Endodermal cell (in vitro differentiated cells): ENCODE measurements around the gene AGTRAP. TPM values are rescaled to one million over a fixed set of nuclear protein-coding genes. Genes with fewer than 3 reads are reported as not detected.

Experiments
- DNase-seq: peaks from one replicate; pipeline ENCODE4 v3.0.0-alpha.2; 2017
- H3K27ac ChIP-seq: 2 replicates; pipeline ENCODE4 v1.5.1; 2013; ENCODE audit warnings: mild to moderate bottlenecking, low read depth, low read length, moderate library complexity
- H3K27me3 ChIP-seq: 2 replicates; pipeline ENCODE4 v1.6.1; 2013; ENCODE audit warnings: mild to moderate bottlenecking, low read length, moderate library complexity; ENCODE audit not compliant: insufficient read depth, control insufficient read depth, poor library complexity, severe bottlenecking
- H3K36me3 ChIP-seq: 2 replicates; pipeline ENCODE4 v1.7.0; 2013; ENCODE audit warnings: mild to moderate bottlenecking, low read length, moderate library complexity; ENCODE audit not compliant: control insufficient read depth, insufficient read depth
- H3K4me1 ChIP-seq: one replicate; pipeline ENCODE4 v1.7.0; 2013; ENCODE audit warnings: low read length; ENCODE audit not compliant: control insufficient read depth, insufficient read depth
- H3K4me3 ChIP-seq: 2 replicates; pipeline ENCODE4 v1.5.1; 2013; ENCODE audit warnings: mild to moderate bottlenecking, low read length, moderate library complexity
- H3K9ac ChIP-seq: 2 replicates; pipeline ENCODE4 v1.6.1; 2013; ENCODE audit warnings: mild to moderate bottlenecking, low read length, moderate library complexity; ENCODE audit not compliant: poor library complexity, severe bottlenecking; ENCODE audit errors: extremely low read depth
- H3K9me3 ChIP-seq: 2 replicates; pipeline ENCODE4 v1.6.1; 2013; ENCODE audit warnings: mild to moderate bottlenecking, low read length, moderate library complexity; ENCODE audit not compliant: control insufficient read depth
- H3K27ac Mint-ChIP-seq: 2 replicates; pipeline ENCODE4 v1.8.0; 2020; ENCODE audit warnings: mixed read lengths
- H3K27me3 Mint-ChIP-seq: 2 replicates; pipeline ENCODE4 v1.8.0; 2021; ENCODE audit warnings: mild to moderate bottlenecking, mixed read lengths; ENCODE audit not compliant: insufficient read depth
- H3K36me3 Mint-ChIP-seq: 2 replicates; pipeline ENCODE4 v1.8.0; 2020; ENCODE audit warnings: low read depth, mixed read lengths
- H3K4me1 Mint-ChIP-seq: 2 replicates; pipeline ENCODE4 v1.8.0; 2020; ENCODE audit warnings: mixed read lengths
- H3K4me3 Mint-ChIP-seq: 2 replicates; pipeline ENCODE4 v1.8.0; 2020; ENCODE audit warnings: mild to moderate bottlenecking, moderate library complexity, mixed read lengths
- H3K9me3 Mint-ChIP-seq: 2 replicates; pipeline ENCODE4 v1.8.0; 2020; ENCODE audit warnings: mild to moderate bottlenecking, mixed read lengths
- WGBS, 2 experiments: methylation state at CpG; one replicate each; pipeline versions ENCODE4 v1.1.5 to v1.1.7; 2013; ENCODE audit warnings: missing lambda C conversion rate in 2 of 2, mixed read lengths in 1 of 2; ENCODE audit not compliant: insufficient coverage in 1 of 2, insufficient read length in 1 of 2; 5-methylcytosine and 5-hydroxymethylcytosine counted together
- total RNA-seq, 2 donors: library from RNA; stranded (reverse); fragmentation: NEBNext Ultra II Directional in 1 of 2; extraction: Animal tissue kit (Norgen Biotek cat#: 25700) in 1 of 2; gene quantifications; 2 replicates in 1 of 2; 3 replicates in 1 of 2; pipeline ENCODE4 v1.2.1, GENCODE V29; 2021
- TF ChIP-seq, protein P1 (sequence below): fragments of 200-600 bp; sonication (generic); conservative IDR thresholded peaks from 2 replicates; pipeline ENCODE4 v1.5.0; 2021; ENCODE audit warnings: antibody characterized with exemption, mild to moderate bottlenecking

The AGTRAP gene
- total RNA-seq, 2 donors from 2014 or later: 71.3 to 81.2 TPM

DNA sequence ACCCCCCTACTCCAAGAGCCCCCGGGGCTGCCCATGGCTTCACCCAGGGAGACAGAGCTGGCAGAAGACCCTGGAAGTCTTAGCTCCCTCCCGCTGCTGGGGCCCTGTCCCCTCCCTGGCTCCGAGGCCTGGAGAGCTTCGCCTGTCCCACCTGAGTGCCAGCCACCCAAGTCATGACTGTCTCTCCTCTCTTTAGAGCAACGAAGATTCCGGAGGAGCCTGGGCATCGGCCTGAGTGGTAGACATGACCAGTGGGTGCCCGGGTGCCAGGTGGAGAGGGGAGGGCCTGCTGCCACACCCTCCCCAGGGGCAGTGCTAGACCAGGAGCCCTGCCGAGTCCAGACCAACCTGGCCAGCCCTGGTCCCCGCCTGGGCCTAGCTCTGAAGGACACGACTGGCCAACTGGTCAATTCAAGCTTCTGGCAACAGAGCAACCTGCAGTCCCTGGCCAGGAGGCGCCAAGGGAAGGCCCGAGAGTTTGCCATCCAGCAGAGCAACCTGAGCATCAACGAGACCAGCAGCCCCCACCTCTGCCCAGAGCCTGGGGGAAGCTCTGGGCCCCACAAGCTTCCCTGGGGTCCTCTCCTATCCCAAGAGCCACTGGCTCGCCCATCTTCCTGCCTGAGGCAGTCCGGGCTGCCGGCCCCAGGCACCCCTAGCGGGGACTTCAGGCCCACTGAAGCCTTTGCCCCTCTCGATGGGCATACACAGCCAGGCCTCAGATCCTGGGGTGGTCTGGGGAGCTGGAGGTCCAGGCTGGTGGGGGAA lies 29.9 kb downstream of the AGTRAP start:
- Histone ChIP-seq H3K36me3 (no peaks in the 10 kb centered on the region), H3K27me3 (peaks cover 15% of the 10 kb centered on the region), H3K9me3 (no peaks in the 10 kb centered on the region), H3K4me1 (no peaks in the 10 kb centered on the region), H3K4me3 (no peak overlapping the region), H3K9ac (no peak overlapping the region), H3K27ac (no peak overlapping the region)
- Mint-ChIP-seq H3K27ac (no peak overlapping the region), H3K9me3 (no peaks in the 10 kb centered on the region), H3K4me3 (no peak overlapping the region), H3K36me3 (no peaks in the 10 kb centered on the region), H3K27me3 (peaks cover 34% of the 10 kb centered on the region), H3K4me1 (peaks cover 7% of the 10 kb centered on the region)
- DNase-seq: no peak
- 91% methylated on average over 5 to 19 of the region's 19 CpGs for WGBS, 2 experiments
- TF ChIP-seq, protein P1, sequence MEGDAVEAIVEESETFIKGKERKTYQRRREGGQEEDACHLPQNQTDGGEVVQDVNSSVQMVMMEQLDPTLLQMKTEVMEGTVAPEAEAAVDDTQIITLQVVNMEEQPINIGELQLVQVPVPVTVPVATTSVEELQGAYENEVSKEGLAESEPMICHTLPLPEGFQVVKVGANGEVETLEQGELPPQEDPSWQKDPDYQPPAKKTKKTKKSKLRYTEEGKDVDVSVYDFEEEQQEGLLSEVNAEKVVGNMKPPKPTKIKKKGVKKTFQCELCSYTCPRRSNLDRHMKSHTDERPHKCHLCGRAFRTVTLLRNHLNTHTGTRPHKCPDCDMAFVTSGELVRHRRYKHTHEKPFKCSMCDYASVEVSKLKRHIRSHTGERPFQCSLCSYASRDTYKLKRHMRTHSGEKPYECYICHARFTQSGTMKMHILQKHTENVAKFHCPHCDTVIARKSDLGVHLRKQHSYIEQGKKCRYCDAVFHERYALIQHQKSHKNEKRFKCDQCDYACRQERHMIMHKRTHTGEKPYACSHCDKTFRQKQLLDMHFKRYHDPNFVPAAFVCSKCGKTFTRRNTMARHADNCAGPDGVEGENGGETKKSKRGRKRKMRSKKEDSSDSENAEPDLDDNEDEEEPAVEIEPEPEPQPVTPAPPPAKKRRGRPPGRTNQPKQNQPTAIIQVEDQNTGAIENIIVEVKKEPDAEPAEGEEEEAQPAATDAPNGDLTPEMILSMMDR: no peak

DNA sequence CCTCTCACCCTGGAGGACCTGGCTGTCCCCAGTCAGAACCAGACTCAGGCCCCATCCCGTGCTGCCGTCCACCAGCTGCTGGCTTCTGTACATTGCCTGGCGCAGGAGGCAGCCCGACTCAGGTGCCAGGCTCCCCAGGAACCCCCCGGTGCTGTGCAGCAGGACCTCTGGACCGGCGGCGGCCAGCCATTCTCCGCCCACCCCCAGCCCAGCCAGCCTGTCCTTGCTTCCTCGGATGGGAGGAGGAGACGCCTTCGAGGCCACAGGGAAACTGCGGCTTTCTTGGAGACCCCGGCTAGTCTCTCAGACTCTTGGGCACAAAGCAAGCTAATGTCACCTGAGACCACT lies 30.5 kb downstream of the AGTRAP start:
- Histone ChIP-seq H3K27me3 (peaks cover 10% of the 10 kb centered on the region), H3K36me3 (no peaks in the 10 kb centered on the region), H3K9me3 (no peaks in the 10 kb centered on the region), H3K4me1 (no peaks in the 10 kb centered on the region), H3K9ac (no peak overlapping the region), H3K27ac (no peak overlapping the region), H3K4me3 (no peak overlapping the region)
- Mint-ChIP-seq H3K9me3 (no peaks in the 10 kb centered on the region), H3K36me3 (no peaks in the 10 kb centered on the region), H3K4me3 (no peak overlapping the region), H3K4me1 (peaks cover 7% of the 10 kb centered on the region), H3K27ac (no peak overlapping the region), H3K27me3 (peaks cover 29% of the 10 kb centered on the region)
- no peak for DNase-seq
- TF ChIP-seq, protein P1: no peak
- WGBS, 2 experiments: 84 to 90% methylated on average over 9 to 14 of the region's 14 CpGs

DNA sequence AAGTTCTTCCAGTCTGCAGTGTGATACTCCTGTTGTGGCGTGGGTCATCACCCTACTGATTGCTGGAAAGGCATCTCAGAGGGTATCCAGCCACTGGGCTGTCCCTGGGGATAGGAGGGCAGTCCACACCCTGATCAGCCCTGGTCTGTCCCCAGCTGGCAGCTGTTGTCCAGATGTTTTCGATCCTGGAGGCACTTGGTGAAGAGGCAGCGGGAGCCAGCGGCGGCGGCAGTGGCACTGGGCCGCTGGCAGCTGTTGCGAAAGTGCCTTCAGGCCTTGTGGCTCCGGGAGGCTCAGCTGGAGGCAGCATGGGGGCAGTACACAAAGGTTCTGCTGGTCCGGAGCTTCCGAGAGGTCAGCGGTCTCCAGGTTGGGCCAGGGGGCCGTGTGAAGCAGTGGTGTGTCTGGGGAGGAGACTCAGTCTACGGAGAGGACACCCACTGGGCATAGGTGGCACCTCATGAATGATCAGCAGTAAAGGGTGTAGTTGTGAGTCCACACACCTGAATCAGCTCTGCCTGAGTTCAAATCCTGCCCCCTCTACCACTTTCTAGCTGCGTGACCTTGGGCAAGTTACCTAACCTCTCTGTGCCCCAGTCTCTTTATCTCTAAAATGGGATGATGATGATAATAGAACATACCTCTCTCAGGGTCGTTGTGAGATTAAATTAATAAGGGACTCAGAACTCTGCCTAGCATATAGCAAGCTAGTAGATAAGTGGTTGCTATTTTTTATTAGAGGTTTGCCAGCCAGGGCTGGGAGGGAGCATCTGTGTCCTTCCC lies 32.2 kb downstream of the AGTRAP start:
- H3K36me3 ChIP-seq: no peaks in the 10 kb centered on the region
- peaks cover 12% of the 10 kb centered on the region for H3K27me3 Mint-ChIP-seq
- 72 to 80% methylated on average over 10 to 16 of the region's 16 CpGs for WGBS, 2 experiments
- no peaks in the 10 kb centered on the region for H3K36me3 Mint-ChIP-seq
- H3K9me3 ChIP-seq: no peaks in the 10 kb centered on the region
- H3K27ac Mint-ChIP-seq: no peak overlapping the region
- H3K4me3 Mint-ChIP-seq: no peak overlapping the region
- no peak overlapping the region for H3K9ac ChIP-seq
- H3K9me3 Mint-ChIP-seq: no peaks in the 10 kb centered on the region
- H3K4me1 ChIP-seq: no peaks in the 10 kb centered on the region
- TF ChIP-seq, protein P1: no peak
- H3K27me3 ChIP-seq: no peaks in the 10 kb centered on the region
- H3K27ac ChIP-seq: no peak overlapping the region
- DNase-seq: no peak
- H3K4me1 Mint-ChIP-seq: no peaks in the 10 kb centered on the region
- no peak overlapping the region for H3K4me3 ChIP-seq
